GM12864 (cell line): ENCODE data around the gene MCEMP1.

Source experiments
- DNase-seq: peaks from one replicate; pipeline ENCODE4 v3.0.0-alpha.2; 2011; ENCODE audit warnings: low read depth
- H3K4me3 ChIP-seq: 2 replicates; pipeline ENCODE4 v1.5.1; 2011; ENCODE audit warnings: mild to moderate bottlenecking, low read depth, low read length, control low read depth
- CTCF ChIP-seq: IDR thresholded peaks from 2 replicates; pipeline ENCODE4 v1.5.1; 2011; ENCODE audit warnings: low read depth, mild to moderate bottlenecking, moderate library complexity, low read length, control low read depth, inconsistent platforms; ENCODE audit errors: missing control alignments

The MCEMP1 gene

GRCh38 chr19:7690779-7691258 lies 13.9 kb downstream of the MCEMP1 start:
- no peak for DNase-seq
- no peak overlapping the region for H3K4me3 ChIP-seq
- no peak for TF ChIP-seq CTCF

- no peak overlapping the region for H3K4me3 ChIP-seq
- no peak for DNase-seq
- no peak for TF ChIP-seq CTCF
Observed at GRCh38 chr19:7691497-7691896, 14.6 kb downstream of the MCEMP1 start.

GRCh38 chr19:7692417-7693088 lies 15.7 kb downstream of the MCEMP1 start:
- no peak for DNase-seq

GRCh38 chr19:7694499-7694898 lies 17.6 kb downstream of the MCEMP1 start:
- H3K4me3 ChIP-seq: no peak overlapping the region
- TF ChIP-seq CTCF: no peak
- DNase-seq: no peak

More at GRCh38 chr19:7692417-7693088, 15.7 kb downstream of the MCEMP1 start:
- H3K4me3 ChIP-seq: no peak overlapping the region
- TF ChIP-seq CTCF: no peak

GRCh38 chr19:7697721-7698287 lies 20.9 kb downstream of the MCEMP1 start:
- peak overlapping the region; percentile 52 for H3K4me3 ChIP-seq
- no peak for TF ChIP-seq CTCF
- DNase-seq: no peak

- no peak for TF ChIP-seq CTCF
Observed at GRCh38 chr19:7698583-7698982, 21.7 kb downstream of the MCEMP1 start.

GRCh38 chr19:7699003-7699402 lies 22.1 kb downstream of the MCEMP1 start:
- peak overlapping the region; percentile 52 for H3K4me3 ChIP-seq
- no peak for TF ChIP-seq CTCF
- DNase-seq: no peak

More at GRCh38 chr19:7698583-7698982, 21.7 kb downstream of the MCEMP1 start:
- peak overlapping the region; percentile 52 for H3K4me3 ChIP-seq
- DNase-seq: no peak
